Measurements from ENCODE around the gene UNCX. TPM values are rescaled to one million over a fixed set of nuclear protein-coding genes. Genes with fewer than 3 reads are reported as not detected.
A peak's percentile ranks its signal among the peaks of the same experiment; 100 is the strongest.

UNCX gene
- polyA plus RNA-seq, 1 donor (not counting 4 experiments of a cell fraction or from before 2014, with no cell fraction given) = not detected

DNA sequence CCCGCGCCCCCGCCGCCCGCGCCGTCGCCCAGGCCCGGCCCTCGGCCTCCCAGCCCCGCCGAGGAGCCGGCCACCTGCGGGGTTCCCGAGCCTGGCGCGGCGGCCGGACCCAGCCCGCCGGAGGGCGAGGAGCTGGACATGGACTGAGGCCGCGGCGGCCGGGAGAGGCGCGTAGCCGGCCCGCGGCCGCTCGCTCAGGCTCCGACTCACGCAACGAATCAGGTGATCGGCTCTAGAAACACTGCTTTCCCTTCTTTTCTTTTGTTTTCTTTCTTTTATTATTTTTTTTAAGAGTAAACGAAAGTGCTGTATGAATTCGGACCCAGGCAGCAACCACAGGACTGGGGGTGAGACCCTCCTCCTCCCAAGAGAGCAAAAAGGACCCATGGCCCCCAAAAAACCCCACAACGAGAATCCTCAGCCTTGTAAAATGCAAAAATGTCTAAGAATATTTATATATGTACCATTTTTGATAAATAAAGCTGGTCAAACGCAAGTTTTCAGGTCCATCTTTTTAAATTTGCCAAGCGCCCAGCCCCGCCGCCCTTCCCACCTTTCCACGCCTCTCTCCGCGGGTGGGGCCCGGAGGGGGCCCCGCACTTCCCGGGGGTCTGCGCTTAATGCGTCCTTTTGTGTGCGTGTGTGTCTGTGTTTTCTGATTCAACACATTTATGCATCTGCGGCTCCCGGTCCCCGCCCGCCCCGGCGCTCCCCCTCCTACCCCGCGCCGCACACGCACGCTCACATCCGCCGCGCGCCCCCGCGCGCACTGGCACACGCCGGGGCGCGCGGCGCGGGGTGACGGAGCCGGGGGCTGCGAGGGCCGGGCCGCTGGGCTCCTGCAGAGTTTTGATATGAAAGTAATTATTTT is 4.4 kb downstream of the UNCX start:
- dilution Hi-C loops (cut with MboI; ENCODE audit: extremely low pct_ligation_motif_present, low sequenced_read_pairs) = no loop called here
- no peaks in the 10 kb centered on the region for H3K9me3 ChIP-seq (ENCODE audit: control insufficient read depth, low read depth, low read length)
- no peak overlapping the region for H3K4me2 ChIP-seq (ENCODE audit: control insufficient read depth, extremely low read depth, insufficient read depth, low read depth, low read length)
- peaks cover 81% of the 10 kb centered on the region for H3K27me3 ChIP-seq (ENCODE audit: control insufficient read depth, extremely low read depth, insufficient read depth, low read length)
- no peak for DNase-seq (ENCODE audit: low read depth, low spot score)
- H3K36me3 ChIP-seq (ENCODE audit: control insufficient read depth in 2 of 2, extremely low read depth in 1 of 2, insufficient read depth in 2 of 2, low read length in 2 of 2) = no peaks in the 10 kb centered on the region
- peaks cover 2% of the 10 kb centered on the region for H4K20me1 ChIP-seq (ENCODE audit: control insufficient read depth, extremely low read depth, insufficient read depth, low read length)
- H3K79me2 ChIP-seq (ENCODE audit: control insufficient read depth, insufficient read depth, low read length) = no peaks in the 10 kb centered on the region
- H3K9me1 ChIP-seq (ENCODE audit: control insufficient read depth, extremely low read depth, insufficient read depth, low read length) = no peaks in the 10 kb centered on the region
- H3K4me3 ChIP-seq (ENCODE audit: control insufficient read depth in 2 of 3, extremely low read depth in 1 of 3, insufficient read depth in 2 of 3, low read depth in 1 of 3, low read length in 3 of 3) = no peak overlapping the region
- no peak for FAIRE-seq
- no peak overlapping the region for H2AFZ ChIP-seq (ENCODE audit: control insufficient read depth, low read length)
- no peaks in the 10 kb centered on the region for H3K4me1 ChIP-seq (ENCODE audit: control insufficient read depth, extremely low read depth, insufficient read depth, low read length)
- H3K27ac ChIP-seq (ENCODE audit: control insufficient read depth, insufficient read depth, low read length) = no peak overlapping the region
- H3K9ac ChIP-seq (ENCODE audit: control insufficient read depth, extremely low read depth, insufficient read depth, low read length) = no peak overlapping the region
- TF ChIP-seq EZH2 (IDR thresholded peaks at IDR 0.05; ENCODE audit: low read length) = peak; percentile 69
- TF ChIP-seq, protein P1, sequence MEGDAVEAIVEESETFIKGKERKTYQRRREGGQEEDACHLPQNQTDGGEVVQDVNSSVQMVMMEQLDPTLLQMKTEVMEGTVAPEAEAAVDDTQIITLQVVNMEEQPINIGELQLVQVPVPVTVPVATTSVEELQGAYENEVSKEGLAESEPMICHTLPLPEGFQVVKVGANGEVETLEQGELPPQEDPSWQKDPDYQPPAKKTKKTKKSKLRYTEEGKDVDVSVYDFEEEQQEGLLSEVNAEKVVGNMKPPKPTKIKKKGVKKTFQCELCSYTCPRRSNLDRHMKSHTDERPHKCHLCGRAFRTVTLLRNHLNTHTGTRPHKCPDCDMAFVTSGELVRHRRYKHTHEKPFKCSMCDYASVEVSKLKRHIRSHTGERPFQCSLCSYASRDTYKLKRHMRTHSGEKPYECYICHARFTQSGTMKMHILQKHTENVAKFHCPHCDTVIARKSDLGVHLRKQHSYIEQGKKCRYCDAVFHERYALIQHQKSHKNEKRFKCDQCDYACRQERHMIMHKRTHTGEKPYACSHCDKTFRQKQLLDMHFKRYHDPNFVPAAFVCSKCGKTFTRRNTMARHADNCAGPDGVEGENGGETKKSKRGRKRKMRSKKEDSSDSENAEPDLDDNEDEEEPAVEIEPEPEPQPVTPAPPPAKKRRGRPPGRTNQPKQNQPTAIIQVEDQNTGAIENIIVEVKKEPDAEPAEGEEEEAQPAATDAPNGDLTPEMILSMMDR (optimal IDR thresholded peaks at IDR 0.05 in 1 of 3, IDR thresholded peaks at IDR 0.05 in 1 of 3, conservative IDR thresholded peaks at IDR 0.05 in 1 of 3; ENCODE audit: extremely low read depth in 1 of 3, insufficient read depth in 2 of 3, low read length in 3 of 3) = no peak

DNA sequence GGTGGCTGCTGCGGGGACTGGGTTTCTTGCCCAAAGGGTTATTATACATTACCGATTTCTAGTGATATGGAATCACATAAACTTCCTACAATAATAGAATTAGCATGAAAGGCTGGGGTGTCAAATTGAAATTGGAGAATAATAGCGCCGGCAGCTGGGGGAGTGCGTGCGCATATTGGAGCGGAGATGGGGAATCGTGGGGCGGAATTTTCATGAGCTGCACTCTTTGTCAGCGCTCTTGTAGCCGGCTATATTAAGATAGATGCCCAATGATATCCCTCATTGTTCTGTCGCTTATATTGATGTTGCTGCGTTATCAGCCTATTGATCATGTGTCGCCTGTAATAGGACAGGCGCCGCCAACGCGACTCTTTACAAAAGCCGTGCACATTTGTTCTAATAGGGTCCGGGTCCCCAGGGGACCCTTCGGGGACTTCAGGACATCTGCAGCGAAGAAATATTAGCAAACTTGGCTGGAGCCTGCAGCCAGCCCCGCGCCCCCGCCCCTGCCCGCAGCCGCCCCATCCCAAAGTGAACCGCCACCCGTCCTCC is 5.1 kb downstream of the UNCX start:
- Histone ChIP-seq H3K4me3 (ENCODE audit: control insufficient read depth in 2 of 3, extremely low read depth in 1 of 3, insufficient read depth in 2 of 3, low read depth in 1 of 3, low read length in 3 of 3) (no peak overlapping the region), H3K4me1 (ENCODE audit: control insufficient read depth, extremely low read depth, insufficient read depth, low read length) (no peaks in the 10 kb centered on the region), H3K9me3 (ENCODE audit: control insufficient read depth, low read depth, low read length) (no peaks in the 10 kb centered on the region), H2AFZ (ENCODE audit: control insufficient read depth, low read length) (no peak overlapping the region), H3K9ac (ENCODE audit: control insufficient read depth, extremely low read depth, insufficient read depth, low read length) (no peak overlapping the region), H3K4me2 (ENCODE audit: control insufficient read depth, extremely low read depth, insufficient read depth, low read depth, low read length) (no peak overlapping the region), H3K9me1 (ENCODE audit: control insufficient read depth, extremely low read depth, insufficient read depth, low read length) (no peaks in the 10 kb centered on the region), H3K27ac (ENCODE audit: control insufficient read depth, insufficient read depth, low read length) (no peak overlapping the region), H3K79me2 (ENCODE audit: control insufficient read depth, insufficient read depth, low read length) (no peaks in the 10 kb centered on the region), H3K27me3 (ENCODE audit: control insufficient read depth, extremely low read depth, insufficient read depth, low read length) (peaks cover 85% of the 10 kb centered on the region), H4K20me1 (ENCODE audit: control insufficient read depth, extremely low read depth, insufficient read depth, low read length) (peaks cover 2% of the 10 kb centered on the region), H3K36me3 (ENCODE audit: control insufficient read depth in 2 of 2, extremely low read depth in 1 of 2, insufficient read depth in 2 of 2, low read length in 2 of 2) (no peaks in the 10 kb centered on the region)
- DNase-seq (ENCODE audit: low read depth, low spot score) = no peak
- dilution Hi-C loops (cut with MboI; ENCODE audit: extremely low pct_ligation_motif_present, low sequenced_read_pairs) = no loop called here
- peak; percentile 88 for TF ChIP-seq EZH2 (IDR thresholded peaks at IDR 0.05; ENCODE audit: low read length)
- TF ChIP-seq, protein P1 (optimal IDR thresholded peaks at IDR 0.05 in 1 of 3, IDR thresholded peaks at IDR 0.05 in 1 of 3, conservative IDR thresholded peaks at IDR 0.05 in 1 of 3; ENCODE audit: extremely low read depth in 1 of 3, insufficient read depth in 2 of 3, low read length in 3 of 3) = no peak
- FAIRE-seq = no peak

Data from keratinocyte (primary cell).